ENCODE measurements around the gene ALG2.

Gene ALG2

GRCh38 chr9:99178912-99179872 lies 42.5 kb downstream of the ALG2 start:
- no peak for TF ChIP-seq GATA3 (IDR thresholded peaks at IDR 0.05; ENCODE audit: low read depth, low read length)
- TF ChIP-seq GATA2 (IDR thresholded peaks at IDR 0.05; ENCODE audit: low read depth, low read length): peak; percentile 60; the same call in 1 of the 2 replicates

GRCh38 chr9:99177576-99178366 lies 44.0 kb downstream of the ALG2 start:
- TF ChIP-seq GATA2 (IDR thresholded peaks at IDR 0.05; ENCODE audit: low read depth, low read length) (no peak), GATA3 (IDR thresholded peaks at IDR 0.05; ENCODE audit: low read depth, low read length) (no peak)

- no peak for TF ChIP-seq GATA3 (IDR thresholded peaks at IDR 0.05; ENCODE audit: low read depth, low read length)
- TF ChIP-seq GATA2 (IDR thresholded peaks at IDR 0.05; ENCODE audit: low read depth, low read length): peak; percentile 31; the same call in 1 of the 2 replicates
Measured at GRCh38 chr9:99176527-99177013, 45.2 kb downstream of the ALG2 start.

GRCh38 chr9:99173570-99174504 lies 47.9 kb downstream of the ALG2 start:
- TF ChIP-seq GATA2 (IDR thresholded peaks at IDR 0.05; ENCODE audit: low read depth, low read length): no peak
- no peak for TF ChIP-seq GATA3 (IDR thresholded peaks at IDR 0.05; ENCODE audit: low read depth, low read length)

GRCh38 chr9:99172124-99173091 lies 49.3 kb downstream of the ALG2 start:
- no peak for TF ChIP-seq GATA2 (IDR thresholded peaks at IDR 0.05; ENCODE audit: low read depth, low read length)
- no peak for TF ChIP-seq GATA3 (IDR thresholded peaks at IDR 0.05; ENCODE audit: low read depth, low read length)

GRCh38 chr9:99171225-99172123 lies 50.3 kb downstream of the ALG2 start:
- TF ChIP-seq GATA2 (IDR thresholded peaks at IDR 0.05; ENCODE audit: low read depth, low read length) (no peak), GATA3 (IDR thresholded peaks at IDR 0.05; ENCODE audit: low read depth, low read length) (no peak)

GRCh38 chr9:99169982-99170761 lies 51.6 kb downstream of the ALG2 start:
- TF ChIP-seq GATA3 (IDR thresholded peaks at IDR 0.05; ENCODE audit: low read depth, low read length) (no peak), GATA2 (IDR thresholded peaks at IDR 0.05; ENCODE audit: low read depth, low read length) (0 out of 2 replicates have a peak, but pooled peaks have one; percentile 28)

GRCh38 chr9:99169086-99169485 lies 52.7 kb downstream of the ALG2 start:
- TF ChIP-seq GATA3 (IDR thresholded peaks at IDR 0.05; ENCODE audit: low read depth, low read length) (no peak), GATA2 (IDR thresholded peaks at IDR 0.05; ENCODE audit: low read depth, low read length) (no peak)

GRCh38 chr9:99167694-99168093 lies 54.0 kb downstream of the ALG2 start:
- TF ChIP-seq GATA3 (IDR thresholded peaks at IDR 0.05; ENCODE audit: low read depth, low read length) (no peak), GATA2 (IDR thresholded peaks at IDR 0.05; ENCODE audit: low read depth, low read length) (no peak)

GRCh38 chr9:99167119-99167518 lies 54.6 kb downstream of the ALG2 start:
- no peak for TF ChIP-seq GATA2 (IDR thresholded peaks at IDR 0.05; ENCODE audit: low read depth, low read length)
- no peak for TF ChIP-seq GATA3 (IDR thresholded peaks at IDR 0.05; ENCODE audit: low read depth, low read length)

Measured in SH-SY5Y (cell line).